ENCODE data around the gene ENTREP3. TPM values are rescaled to one million over a fixed set of nuclear protein-coding genes. Genes with fewer than 3 reads are reported as not detected.
"Not testable (repeated sequence)": the region's sequence is repeated elsewhere in the genome, so short reads cannot be mapped to it uniquely, and the experiment has no call there.

ENTREP3 gene
- total RNA-seq, 1 experiment from 2014 or later: 9.4 TPM

- Histone ChIP-seq H3K36me3 (replicated peaks; ENCODE audit: control insufficient read depth, insufficient read depth, low read length) (peaks cover 2% of the 10 kb centered on the region; the same call in 1 of the 2 replicates), H3K4me3 (ENCODE audit: insufficient read depth, low read depth, low read length) (peak overlapping the region; percentile 57), H3K27me3 (ENCODE audit: control insufficient read depth, insufficient read depth, low read length) (peaks cover 1% of the 10 kb centered on the region; the same call in 1 of the 2 replicates)
- DNase-seq: peak; percentile 100
Measured at GRCh38 chr1:155227261-155228095, 27.8 kb downstream of the ENTREP3 start.

GRCh38 chr1:155226910-155227260 lies 28.4 kb downstream of the ENTREP3 start:
- Histone ChIP-seq H3K36me3 (replicated peaks; ENCODE audit: control insufficient read depth, insufficient read depth, low read length) (peaks cover 2% of the 10 kb centered on the region; the same call in 1 of the 2 replicates), H3K4me3 (ENCODE audit: insufficient read depth, low read depth, low read length) (peak overlapping the region; percentile 57), H3K27me3 (ENCODE audit: control insufficient read depth, insufficient read depth, low read length) (peaks cover 1% of the 10 kb centered on the region; the same call in 1 of the 2 replicates)
- peak; percentile 81 for DNase-seq

DNA sequence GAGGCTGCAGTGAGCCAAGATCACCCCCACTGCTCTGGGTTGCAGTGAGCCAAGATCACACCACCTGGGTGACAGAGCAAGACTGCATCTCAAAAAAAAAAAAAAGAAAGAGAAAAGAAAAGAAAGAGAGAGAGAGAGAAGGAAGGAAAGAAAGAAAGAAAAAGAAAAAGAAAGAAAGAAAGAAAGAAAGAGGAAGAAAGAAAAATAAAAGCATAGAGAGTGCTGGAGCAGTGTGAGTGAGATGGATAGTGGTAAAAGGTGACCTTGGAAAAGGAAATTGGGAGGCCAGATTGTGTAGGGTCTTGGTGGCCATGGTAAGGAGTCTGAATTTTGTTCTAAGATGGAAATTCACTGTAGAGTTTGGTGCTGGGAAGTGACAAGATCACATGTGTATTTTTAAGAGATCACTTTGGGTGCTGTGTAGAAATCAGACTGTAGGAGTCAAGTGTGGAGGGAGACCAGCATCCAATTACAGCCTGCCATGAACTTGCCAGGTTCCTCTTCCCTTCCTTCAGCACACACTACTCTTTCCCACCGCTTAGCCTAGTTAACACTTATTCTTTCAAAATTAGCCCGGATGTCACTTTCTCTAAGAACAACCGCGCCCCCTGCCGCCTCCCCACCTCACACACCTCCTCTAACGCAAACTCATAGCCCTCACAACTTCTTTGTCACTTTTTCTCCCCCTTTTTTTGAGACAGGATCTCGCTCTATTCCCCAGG lies 28.9 kb downstream of the ENTREP3 start:
- H3K36me3 ChIP-seq (replicated peaks; ENCODE audit: control insufficient read depth, insufficient read depth, low read length): peaks cover 2% of the 10 kb centered on the region; the same call in 1 of the 2 replicates
- peaks cover 1% of the 10 kb centered on the region; the same call in 1 of the 2 replicates for H3K27me3 ChIP-seq (ENCODE audit: control insufficient read depth, insufficient read depth, low read length)
- peak; percentile 87 for DNase-seq
- H3K4me3 ChIP-seq (ENCODE audit: insufficient read depth, low read depth, low read length): peak overlapping the region; percentile 57

GRCh38 chr1:155225404-155225759 lies 29.9 kb downstream of the ENTREP3 start:
- H3K4me3 ChIP-seq (ENCODE audit: insufficient read depth, low read depth, low read length); DNase-seq; H3K36me3 ChIP-seq (replicated peaks; ENCODE audit: control insufficient read depth, insufficient read depth, low read length); H3K27me3 ChIP-seq (ENCODE audit: control insufficient read depth, insufficient read depth, low read length): not testable (repeated sequence)

DNA sequence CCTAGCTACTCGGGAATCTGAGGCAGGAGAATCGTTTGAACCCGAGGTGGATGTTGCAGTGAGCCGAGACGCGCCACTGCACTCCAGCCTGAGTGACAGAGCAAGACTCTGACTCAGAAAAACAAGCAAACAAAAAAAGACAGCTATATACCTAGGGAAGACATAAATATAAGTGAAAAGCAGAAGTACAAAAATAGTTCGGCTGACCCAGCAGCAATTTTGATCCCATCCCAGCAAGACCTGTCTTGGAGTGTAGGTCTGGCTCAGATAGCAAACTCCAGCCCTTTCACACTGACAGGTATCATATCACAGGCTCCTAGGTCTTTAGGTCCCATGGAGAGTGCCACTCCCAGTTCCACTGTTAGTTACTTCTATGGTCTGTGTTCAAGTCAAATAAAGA lies 32.2 kb downstream of the ENTREP3 start:
- Histone ChIP-seq H3K4me3 (ENCODE audit: insufficient read depth, low read depth, low read length) (no peak overlapping the region), H3K36me3 (replicated peaks; ENCODE audit: control insufficient read depth, insufficient read depth, low read length) (peaks cover 2% of the 10 kb centered on the region; the same call in 1 of the 2 replicates), H3K27me3 (ENCODE audit: control insufficient read depth, insufficient read depth, low read length) (no peaks in the 10 kb centered on the region)
- DNase-seq: no peak

DNA sequence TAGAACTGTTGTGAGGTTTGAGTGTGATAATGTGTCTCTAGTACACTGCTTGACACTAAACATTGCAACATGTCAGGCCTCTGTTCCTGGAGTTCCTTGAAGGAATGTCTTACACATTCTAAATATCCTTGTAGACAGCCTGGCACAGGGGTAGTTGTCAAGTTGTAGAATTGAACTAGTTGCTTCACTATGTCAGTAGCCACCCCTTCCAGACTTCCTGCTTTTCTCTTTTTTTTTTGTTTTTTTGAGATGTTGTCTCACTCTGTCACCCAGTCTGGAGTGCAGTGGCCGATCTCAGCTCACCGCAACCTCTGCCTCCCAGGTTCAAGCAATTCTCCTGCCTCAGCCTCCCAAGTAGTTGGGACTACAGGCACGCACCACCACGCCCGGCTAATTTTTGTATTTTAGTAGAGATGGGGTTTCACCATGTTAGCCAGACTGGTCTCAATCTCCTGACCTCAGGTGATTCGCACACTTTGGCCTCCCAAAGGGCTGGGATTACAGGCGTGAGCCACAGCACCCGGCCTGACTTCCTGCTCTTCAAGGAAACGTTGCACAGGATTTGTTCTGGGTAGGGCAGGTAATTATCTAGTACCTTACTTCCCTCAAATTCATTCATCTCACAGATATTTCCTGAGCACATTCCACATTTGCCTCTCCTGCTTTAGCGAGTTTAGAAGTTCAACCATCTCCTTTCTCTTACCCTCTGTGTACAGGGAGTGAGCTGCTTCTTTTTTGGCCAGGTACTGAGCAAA lies 34.9 kb downstream of the ENTREP3 start:
- H3K4me3 ChIP-seq (ENCODE audit: insufficient read depth, low read depth, low read length); H3K36me3 ChIP-seq (replicated peaks; ENCODE audit: control insufficient read depth, insufficient read depth, low read length); H3K27me3 ChIP-seq (ENCODE audit: control insufficient read depth, insufficient read depth, low read length); DNase-seq: not testable (repeated sequence)

DNA sequence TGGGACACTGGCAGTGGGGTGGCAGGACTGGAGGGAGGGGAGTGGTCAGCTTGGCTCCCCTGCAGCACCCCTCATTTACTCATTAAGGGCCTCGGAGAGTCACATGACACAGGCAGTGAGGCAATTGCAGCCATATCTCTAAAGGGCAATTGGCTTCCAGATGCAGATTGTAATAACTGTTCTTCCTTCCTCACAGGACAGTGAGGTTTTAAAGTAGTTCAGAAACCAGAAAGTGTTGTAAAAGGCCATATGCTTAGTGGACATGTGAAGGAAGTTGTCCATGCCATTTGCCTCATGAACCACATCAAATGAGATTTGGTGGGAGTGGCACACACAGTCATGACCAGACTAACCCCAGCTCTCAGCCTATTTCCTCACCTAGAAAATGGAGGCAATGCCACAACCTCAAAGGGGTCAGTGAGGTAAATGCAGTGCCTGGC lies 35.7 kb downstream of the ENTREP3 start:
- Histone ChIP-seq H3K36me3 (replicated peaks; ENCODE audit: control insufficient read depth, insufficient read depth, low read length) (no peaks in the 10 kb centered on the region), H3K27me3 (ENCODE audit: control insufficient read depth, insufficient read depth, low read length) (no peaks in the 10 kb centered on the region), H3K4me3 (ENCODE audit: insufficient read depth, low read depth, low read length) (no peak overlapping the region)
- peak; percentile 85 for DNase-seq

GRCh38 chr1:155218854-155219591 lies 36.3 kb downstream of the ENTREP3 start:
- peak; percentile 81 for DNase-seq
- H3K4me3 ChIP-seq (ENCODE audit: insufficient read depth, low read depth, low read length): no peak overlapping the region

DNA sequence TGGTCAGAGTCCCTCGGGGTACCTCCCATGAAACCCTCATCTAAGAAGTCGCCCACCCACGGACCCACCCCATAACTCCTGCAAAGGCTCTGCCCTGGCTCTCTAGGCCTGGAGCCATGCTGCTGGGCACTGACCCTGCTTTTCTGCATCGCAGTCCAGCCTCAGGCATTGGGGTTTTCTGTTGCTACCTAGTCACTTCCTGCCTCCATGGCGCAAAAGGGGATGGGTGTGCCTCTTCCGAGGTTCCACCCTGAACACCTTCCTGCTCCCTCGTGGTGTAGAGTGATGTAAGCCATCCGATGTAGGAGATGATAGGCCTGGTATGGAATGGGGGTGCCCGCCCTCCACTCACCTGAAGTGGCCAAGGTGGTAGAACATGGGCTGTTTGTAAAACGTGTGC lies 40.6 kb downstream of the ENTREP3 start:
- H3K27me3 ChIP-seq (ENCODE audit: control insufficient read depth, insufficient read depth, low read length); H3K4me3 ChIP-seq (ENCODE audit: insufficient read depth, low read depth, low read length); H3K36me3 ChIP-seq (replicated peaks; ENCODE audit: control insufficient read depth, insufficient read depth, low read length); DNase-seq: not testable (repeated sequence)

More at GRCh38 chr1:155218854-155219591, 36.3 kb downstream of the ENTREP3 start:
- no peaks in the 10 kb centered on the region for H3K36me3 ChIP-seq (replicated peaks; ENCODE audit: control insufficient read depth, insufficient read depth, low read length)
- no peaks in the 10 kb centered on the region for H3K27me3 ChIP-seq (ENCODE audit: control insufficient read depth, insufficient read depth, low read length)

GRCh38 chr1:155212051-155212440 lies 43.2 kb downstream of the ENTREP3 start:
- not testable (repeated sequence) for H3K4me3 ChIP-seq (ENCODE audit: insufficient read depth, low read depth, low read length); DNase-seq

GRCh38 chr1:155211381-155212050 lies 43.8 kb downstream of the ENTREP3 start:
- not testable (repeated sequence) for H3K36me3 ChIP-seq (replicated peaks; ENCODE audit: control insufficient read depth, insufficient read depth, low read length); H3K27me3 ChIP-seq (ENCODE audit: control insufficient read depth, insufficient read depth, low read length); DNase-seq; H3K4me3 ChIP-seq (ENCODE audit: insufficient read depth, low read depth, low read length)

More at GRCh38 chr1:155212051-155212440, 43.2 kb downstream of the ENTREP3 start:
- not testable (repeated sequence) for H3K36me3 ChIP-seq (replicated peaks; ENCODE audit: control insufficient read depth, insufficient read depth, low read length); H3K27me3 ChIP-seq (ENCODE audit: control insufficient read depth, insufficient read depth, low read length)

DNA sequence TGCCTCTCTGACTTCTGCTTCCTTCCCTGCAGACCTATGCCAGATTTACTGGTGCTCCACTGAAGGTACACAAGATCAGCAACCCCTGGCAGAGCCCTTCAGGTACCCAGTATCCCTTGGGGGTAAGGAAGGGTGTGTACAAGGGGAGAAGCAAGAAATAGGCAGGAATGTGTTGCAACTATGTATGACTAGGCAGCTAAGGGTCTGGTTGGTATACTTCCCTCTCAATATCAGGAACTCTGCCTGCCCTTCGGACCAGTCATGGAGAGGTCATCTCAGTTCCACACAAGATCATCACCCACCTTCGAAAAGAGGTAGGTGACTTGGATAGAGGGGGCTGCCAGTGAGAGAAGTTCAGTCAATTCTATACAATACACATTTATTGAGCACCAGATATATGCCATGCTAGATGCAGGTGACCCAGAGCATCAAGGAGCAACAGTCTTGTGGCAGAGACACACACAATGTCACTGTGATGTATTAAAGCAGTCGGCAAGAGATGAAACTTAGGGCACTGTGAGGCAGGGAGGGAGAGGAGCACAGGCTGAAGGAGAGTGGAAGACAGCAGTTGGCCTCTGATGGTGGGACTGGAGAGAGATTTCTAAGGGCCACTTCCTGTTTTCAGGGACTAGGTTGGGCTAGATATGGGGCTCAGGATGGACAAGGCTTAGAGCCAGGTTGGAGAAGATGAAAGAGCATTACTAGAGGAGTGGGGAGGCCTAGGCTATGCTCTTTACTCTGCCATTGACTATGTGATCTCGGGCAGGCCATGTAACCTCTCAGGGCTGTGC lies 44.8 kb downstream of the ENTREP3 start:
- H3K4me3 ChIP-seq (ENCODE audit: insufficient read depth, low read depth, low read length): no peak overlapping the region

GRCh38 chr1:155209312-155209721 lies 46.0 kb downstream of the ENTREP3 start:
- Histone ChIP-seq H3K27me3 (ENCODE audit: control insufficient read depth, insufficient read depth, low read length) (no peaks in the 10 kb centered on the region), H3K4me3 (ENCODE audit: insufficient read depth, low read depth, low read length) (peak overlapping the region; percentile 97), H3K36me3 (replicated peaks; ENCODE audit: control insufficient read depth, insufficient read depth, low read length) (peaks cover 2% of the 10 kb centered on the region)
- DNase-seq: no peak

More for the DNA sequence above, 44.8 kb downstream of the ENTREP3 start:
- Histone ChIP-seq H3K36me3 (replicated peaks; ENCODE audit: control insufficient read depth, insufficient read depth, low read length) (peaks cover 2% of the 10 kb centered on the region), H3K27me3 (ENCODE audit: control insufficient read depth, insufficient read depth, low read length) (no peaks in the 10 kb centered on the region)
- no peak for DNase-seq
